K562 (cell line): ENCODE data around the gene FAXC. TPM values are rescaled to one million over a fixed set of nuclear protein-coding genes. Genes with fewer than 3 reads are reported as not detected.

Experiments
- ATAC-seq: fragments of 200-7000 bp; cut with Tn5 transposase; 3 replicates; pipeline ENCODE4 v1.9.1; 2020; ENCODE audit warnings: moderate library complexity
- BruUV-seq: library from RNA; stranded (reverse); fragments of 400-500 nt; replicated peaks from 2 replicates; lab custom pipeline; 2021; lab: Mats Ljungman, UMichigan
- CTCF ChIA-PET: fragments of 300-600 bp; formaldehyde crosslinking; extraction: SDS; loops from one replicate; lab custom pipeline; 2021; ENCODE audit warnings: low intra/inter-chr PET ratio; lab: Yijun Ruan, JAX
- POLR2A ChIA-PET: fragments of 300-600, 350-650 bp; sonication (Branson Sonifier 250); formaldehyde crosslinking; extraction: SDS; loops from one replicate; lab custom pipeline; 2021; ENCODE audit warnings: antibody characterized with exemption, inconsistent platforms; lab: Yijun Ruan, JAX
- DNase-seq, 4 experiments: peaks; one replicate each; pipeline versions ENCODE4 v3.0.0 to v3.0.0-alpha.2; 2011 to 2018; ENCODE audit warnings: low spot score in 3 of 4, mixed read lengths in 3 of 4; ENCODE audit errors: extremely low read depth in 1 of 4
- FAIRE-seq: peaks from 2 replicates; lab custom pipeline; 2011; peaks lifted over from hg19 to GRCh38; lab: Jason Lieb, UNC
- H2AFZ ChIP-seq: 2 replicates; pipeline ENCODE4 v1.6.0; 2011; ENCODE audit warnings: low read depth, low read length, control low read depth, inconsistent platforms
- H3K27ac ChIP-seq: fragments of 200-600 bp; 3 replicates; pipeline ENCODE4 v1.8.0; 2011; ENCODE audit warnings: low read depth, mild to moderate bottlenecking, control low read depth, inconsistent platforms, low read length, moderate library complexity, mixed read lengths; ENCODE audit errors: extremely low read depth
- H3K27me3 ChIP-seq, 2 experiments: fragments of 300-600 bp in 1 of 2; 2 replicates in 1 of 2; 3 replicates in 1 of 2; pipeline versions ENCODE4 v1.6.0 to v1.8.0; 2011; ENCODE audit warnings: inconsistent platforms in 2 of 2, low read length in 2 of 2, mild to moderate bottlenecking in 1 of 2, mixed read lengths in 1 of 2, moderate library complexity in 1 of 2; ENCODE audit not compliant: control insufficient read depth in 2 of 2, insufficient read depth in 2 of 2
- H3K36me3 ChIP-seq: fragments of 300-600 bp; 3 replicates; pipeline ENCODE4 v1.8.0; 2011; ENCODE audit warnings: mild to moderate bottlenecking, low read length, inconsistent platforms; ENCODE audit not compliant: control insufficient read depth, insufficient read depth
- H3K4me1 ChIP-seq, 2 experiments: fragments of 200-600 bp in 1 of 2; replicated peaks in 1 of 2; 2 replicates in 1 of 2; 3 replicates in 1 of 2; pipeline versions ENCODE4 v1.5.1 to v1.8.0; 2011; ENCODE audit warnings: inconsistent platforms in 2 of 2, low read length in 2 of 2, mild to moderate bottlenecking in 1 of 2, mixed read lengths in 1 of 2, moderate library complexity in 1 of 2; ENCODE audit not compliant: control insufficient read depth in 2 of 2, insufficient read depth in 2 of 2
- H3K4me2 ChIP-seq: 2 replicates; pipeline ENCODE4 v1.6.1; 2011; ENCODE audit warnings: low read length, control low read depth, inconsistent platforms, mixed read lengths; ENCODE audit not compliant: insufficient read depth
- H3K4me3 ChIP-seq: fragments of 200-600 bp; sonication (generic), shearing (Covaris generic); 2 replicates; pipeline ENCODE4 v1.5.1; 2016; ENCODE audit warnings: control low read depth, inconsistent platforms
- H3K79me2 ChIP-seq: fragments of 200-600 bp; 3 replicates; pipeline ENCODE4 v1.8.0; 2011; ENCODE audit warnings: low read length, inconsistent platforms; ENCODE audit not compliant: control insufficient read depth, insufficient read depth
- H3K9ac ChIP-seq, 2 experiments: 2 replicates each; pipeline versions ENCODE4 v1.6.0 to v1.6.1; 2011; ENCODE audit warnings: low read depth in 2 of 2, low read length in 2 of 2, control low read depth in 1 of 2, inconsistent platforms in 1 of 2, mild to moderate bottlenecking in 1 of 2, mixed read lengths in 1 of 2; ENCODE audit not compliant: insufficient read depth in 1 of 2
- H3K9me1 ChIP-seq: one replicate; pipeline ENCODE4 v1.6.0; 2011; ENCODE audit warnings: inconsistent platforms, mild to moderate bottlenecking, low read length, moderate library complexity; ENCODE audit not compliant: control insufficient read depth, insufficient read depth
- H3K9me3 ChIP-seq: replicated peaks from 2 replicates; pipeline ENCODE4 v1.5.1; 2011; ENCODE audit warnings: low read depth, low read length, inconsistent platforms; ENCODE audit not compliant: control insufficient read depth, insufficient read depth
- H4K20me1 ChIP-seq: replicated peaks from 2 replicates; pipeline ENCODE4 v1.6.1; 2011; ENCODE audit warnings: low read length, inconsistent platforms, mixed read lengths; ENCODE audit not compliant: control insufficient read depth, insufficient read depth
- E2F4 ChIP-seq: sonication (generic); formaldehyde crosslinking; IDR thresholded peaks from 2 replicates; pipeline ENCODE4 v1.8.0; 2022; ENCODE audit warnings: mild to moderate bottlenecking, low read depth, missing genetic modification reagents
- HLTF ChIP-seq: fragments of 450-650 bp; IDR thresholded peaks from 2 replicates; pipeline ENCODE4 v1.6.1; 2016
- ILK ChIP-seq: fragments of 450-650 bp; IDR thresholded peaks from 2 replicates; pipeline ENCODE4 v1.6.1; 2016; ENCODE audit warnings: missing genetic modification characterization, low read depth, mild to moderate bottlenecking, missing compliant biosample characterization, moderate library complexity, borderline replicate concordance
- LCOR ChIP-seq: sonication (generic); formaldehyde crosslinking; IDR thresholded peaks from 2 replicates; pipeline ENCODE4 v1.8.0; 2022; ENCODE audit warnings: mild to moderate bottlenecking, missing genetic modification reagents
- PTTG1 ChIP-seq: fragments of 450-650 bp; IDR thresholded peaks from 2 replicates; pipeline ENCODE4 v1.6.1; 2016; ENCODE audit warnings: low read depth, mild to moderate bottlenecking, missing genetic modification characterization, missing compliant biosample characterization
- SIX5 ChIP-seq, 2 experiments: IDR thresholded peaks; 2 replicates each; pipeline ENCODE4 v1.6.1; 2011; ENCODE audit warnings: low read length in 2 of 2, borderline replicate concordance in 1 of 2, low read depth in 1 of 2, mild to moderate bottlenecking in 1 of 2, moderate library complexity in 1 of 2; ENCODE audit not compliant: insufficient read depth in 1 of 2
- TCF7 ChIP-seq: sonication (generic); IDR thresholded peaks from 2 replicates; pipeline ENCODE4 v1.6.1; 2016; ENCODE audit warnings: antibody characterized with exemption, borderline replicate concordance
- TFAM ChIP-seq: fragments of 250-450 bp; sonication (Bioruptor Pico); conservative IDR thresholded peaks from 2 replicates; pipeline ENCODE4 v1.5.0; 2021; ENCODE audit warnings: mild to moderate bottlenecking, moderate library complexity
- TRIM25 ChIP-seq: fragments of 450-650 bp; IDR thresholded peaks from 2 replicates; pipeline ENCODE4 v1.7.0; 2016; ENCODE audit warnings: borderline replicate concordance
- ZFP36 ChIP-seq: fragments of 150-350 bp; IDR thresholded peaks from 2 replicates; pipeline ENCODE4 v1.6.1; 2018; ENCODE audit warnings: low read length, low read depth; ENCODE audit not compliant: partially characterized antibody
- ZNF512 ChIP-seq: IDR thresholded peaks from 2 replicates; pipeline ENCODE4 v1.6.1; 2016; ENCODE audit warnings: missing genetic modification characterization, missing compliant biosample characterization
- ZNF778 ChIP-seq: fragments of 450-650 bp; formaldehyde crosslinking; IDR thresholded peaks from 2 replicates; pipeline ENCODE4 v1.4.0; 2020; ENCODE audit warnings: mild to moderate bottlenecking, moderate library complexity
- ZSCAN29 ChIP-seq: fragments of 450-650 bp; IDR thresholded peaks from 2 replicates; pipeline ENCODE4 v1.6.1; 2017
- WGBS: fragments of 100-300 bp; shearing (Covaris generic); methylation state at CpG from one replicate; pipeline ENCODE4 v1.1.6; 2016; ENCODE audit warnings: low coverage, mixed read lengths; ENCODE audit not compliant: insufficient coverage; ENCODE audit errors: missing lambda C conversion rate; 5-methylcytosine and 5-hydroxymethylcytosine counted together
- in situ Hi-C: fragments of 300-500 bp; cut with MboI; formaldehyde crosslinking; loops from 4 replicates; pipeline ENCODE4 v1.15.0; 2018; ENCODE audit warnings: inconsistent platforms, mixed read lengths
- intact Hi-C: fragments of 100-400 bp; cut with micrococcal nuclease; formaldehyde crosslinking; loops from 2 replicates; pipeline ENCODE4 v1.14.2; 2022
- polyA plus RNA-seq, 8 experiments: library from polyadenylated mRNA; depleted of rRNA in 4 of 8; stranded (reverse) in 5 of 8; unstranded in 3 of 8; fragments of >200 nt; fragmentation: Nextera tagmentation in 2 of 8; fragmentation: Illumina TruSeq in 1 of 8; extraction: Ambion mirVana in 2 of 8; extraction: Trizol in 1 of 8; gene quantifications; 2 replicates each; pipeline versions ENCODE4 v1.2.1 to v1.2.3, GENCODE V29; 2011 to 2014; ENCODE audit warnings: inconsistent platforms in 1 of 8, missing spikeins in 1 of 8
- total RNA-seq, 7 experiments: library from RNA; depleted of rRNA in 6 of 7; stranded (reverse); fragments of >200 nt in 6 of 7; fragmentation: Illumina TruSeq in 2 of 7; extraction: Trizol in 2 of 7; gene quantifications; 2 replicates each; pipeline versions ENCODE4 v1.2.1 to v1.2.3, GENCODE V29; 2011 to 2021; ENCODE audit warnings: low replicate concordance in 1 of 7

Gene FAXC
- total and polyA plus RNA-seq, 9 of the 15 experiments (the other 6 are each of a cell fraction or from before 2014, with no cell fraction given): 0.06 to 0.40 (median 0.13) TPM; not detected in 5

- intact Hi-C loops: no loop called here
Observed at GRCh38 chr6:99253271-99253670, 96.2 kb downstream of the FAXC start.

More at GRCh38 chr6:99253271-99253670, 96.2 kb downstream of the FAXC start:
- Histone ChIP-seq H3K4me2 (no peak overlapping the region), H3K36me3 (no peaks in the 10 kb centered on the region), H4K20me1 (no peaks in the 10 kb centered on the region), H3K4me3 (no peak overlapping the region), H3K9me3 (no peaks in the 10 kb centered on the region), H3K9ac (no peak overlapping the region), H3K27ac (no peak overlapping the region), H3K79me2 (no peaks in the 10 kb centered on the region), H3K4me1 (no peaks in the 10 kb centered on the region; a peak in 1 of 5 replicates), H3K9me1 (no peaks in the 10 kb centered on the region), H2AFZ (no peak overlapping the region), H3K27me3 (peaks cover 14 to 30% of the 10 kb centered on the region in 2 experiments; a peak in 3 of 5 replicates)
- ATAC-seq (no peak), FAIRE-seq (no peak), DNase-seq (no peak)
- in situ Hi-C loops: no loop called here
- TF ChIP-seq PTTG1 (tag): no peak
- no peak for TF ChIP-seq TCF7
- TF ChIP-seq E2F4 (CRISPR knock-in tag): no peak
- TF ChIP-seq ZFP36: no peak
- no peak for TF ChIP-seq TFAM (CRISPR knock-in tag)
- TF ChIP-seq TRIM25: no peak
- no peak for TF ChIP-seq LCOR (CRISPR knock-in tag)
- TF ChIP-seq ILK (tag): no peak
- TF ChIP-seq SIX5 (IDR thresholded peaks at IDR 0.05; ENCODE audit: borderline replicate concordance in 1 of 2, insufficient read depth in 1 of 2, low read depth in 1 of 2, low read length in 2 of 2): no peak
- TF ChIP-seq HLTF: no peak
- no peak for TF ChIP-seq ZSCAN29
- TF ChIP-seq ZNF512: no peak
- no peak for TF ChIP-seq ZNF778 (CRISPR knock-in tag)
- 9% methylated on average over 2 of the region's 2 CpGs for WGBS
- ChIA-PET POLR2A (no interaction called here), CTCF (no interaction called here)
- no TSS peak for BruUV-seq
